Gastroesophageal sphincter (tissue), 4 donors: ENCODE measurements around the gene LSAMP. TPM values are rescaled to one million over a fixed set of nuclear protein-coding genes. Genes with fewer than 3 reads are reported as not detected.

Source experiments
- ATAC-seq: fragments of 150-250 bp; one replicate; pipeline ENCODE4 v1.9.1; 2016; ENCODE audit warnings: mild to moderate bottlenecking, moderate library complexity
- H3K27ac ChIP-seq, 4 donors: fragments of 200-600 bp; sonication (generic) in 3 of 4; 1 replicate in 3 of 4; 2 replicates in 1 of 4; pipeline ENCODE4 v1.5.1; 2016 to 2019
- H3K27me3 ChIP-seq: fragments of 200-600 bp; sonication (generic); one replicate; pipeline ENCODE4 v1.5.1; 2019
- H3K36me3 ChIP-seq, 2 donors: fragments of 200-600 bp; sonication (generic); one replicate each; pipeline ENCODE4 v1.5.1; 2019; ENCODE audit warnings: control low read depth in 1 of 2
- H3K4me1 ChIP-seq, 3 donors: fragments of 200-600 bp; sonication (generic); 1 replicate in 2 of 3; 2 replicates in 1 of 3; pipeline ENCODE4 v1.5.1; 2016 to 2019; ENCODE audit warnings: control low read depth in 2 of 3
- H3K4me3 ChIP-seq, 2 donors: fragments of 200-600 bp; sonication (generic); one replicate each; pipeline ENCODE4 v1.5.1; 2019; ENCODE audit warnings: mild to moderate bottlenecking in 1 of 2, moderate library complexity in 1 of 2
- H3K9me3 ChIP-seq, 3 donors: fragments of 200-600 bp; sonication (generic); one replicate each; pipeline ENCODE4 v1.5.1; 2017 to 2019; ENCODE audit warnings: control low read depth in 2 of 3
- EP300 ChIP-seq: sonication (generic); formaldehyde crosslinking; IDR thresholded peaks from one replicate; pipeline ENCODE4 v1.6.1; 2017; ENCODE audit warnings: antibody characterized with exemption, mild to moderate bottlenecking
- POLR2A ChIP-seq, 2 donors: fragments of 450-650 bp; IDR thresholded peaks; one replicate each; pipeline ENCODE4 v1.6.1; 2017; ENCODE audit warnings: antibody characterized with exemption in 2 of 2, mild to moderate bottlenecking in 2 of 2, moderate library complexity in 1 of 2
- POLR2AphosphoS5 ChIP-seq: sonication (generic); formaldehyde crosslinking; IDR thresholded peaks from one replicate; pipeline ENCODE4 v1.6.1; 2017; ENCODE audit warnings: antibody characterized with exemption
- WGBS, 2 donors: methylation state at CpG; one replicate each; pipeline ENCODE4 v1.1.5; 2018; ENCODE audit warnings: low coverage in 1 of 2; 5-methylcytosine and 5-hydroxymethylcytosine counted together
- total RNA-seq, 4 donors: library from RNA; depleted of rRNA; stranded (reverse); fragments of >200 nt; gene quantifications; one replicate each; pipeline ENCODE4 v1.1.0, GENCODE V29; 2016
- TF ChIP-seq, protein P1 (sequence below), 4 experiments: fragments of 200-600 bp in 2 of 4; fragments of 450-650 bp in 2 of 4; sonication (generic) in 1 of 4; IDR thresholded peaks; one replicate each; pipeline ENCODE4 v1.5.1; 2017 to 2019; ENCODE audit warnings: antibody characterized with exemption in 4 of 4, mild to moderate bottlenecking in 2 of 4, moderate library complexity in 2 of 4

LSAMP gene
- total RNA-seq, 4 donors from 2014 or later = 1.5 to 9.3 (median 3.6) TPM

DNA sequence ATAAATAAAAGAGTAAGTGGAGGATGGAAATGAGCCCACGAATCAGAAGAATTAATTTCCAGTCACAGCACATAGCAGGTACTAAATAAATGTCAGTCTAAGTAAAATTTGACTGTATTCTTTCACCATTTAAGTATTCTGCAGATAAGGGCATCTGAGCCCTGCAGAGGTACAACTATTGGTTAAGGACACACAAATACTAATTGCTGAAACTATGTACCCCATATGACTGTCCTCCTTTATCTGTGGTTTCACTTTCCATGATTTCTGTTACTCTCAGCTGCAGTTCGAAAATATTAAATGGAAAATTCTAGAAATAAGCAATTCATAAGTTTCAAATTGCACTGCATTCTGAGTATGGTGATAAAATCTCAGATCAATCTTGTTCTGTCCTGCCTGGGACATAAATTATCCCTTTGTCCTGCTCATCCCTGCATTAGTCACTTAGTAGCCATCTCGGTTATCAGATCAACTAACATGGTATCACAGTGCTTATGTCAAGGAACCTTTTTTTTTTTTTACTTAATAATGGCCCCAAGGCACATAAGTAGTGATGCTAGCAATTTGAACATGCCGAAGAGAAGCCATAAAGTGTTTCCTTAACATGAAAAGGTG is 95.1 kb downstream of the LSAMP start:
- 89% methylated on average over 4 of the region's 4 CpGs for WGBS, 2 donors
- Histone ChIP-seq H3K9me3 (no peaks in the 10 kb centered on the region), H3K4me3 (no peak overlapping the region), H3K36me3 (no peaks in the 10 kb centered on the region), H3K27ac (no peak overlapping the region), H3K4me1 (no peaks in the 10 kb centered on the region), H3K27me3 (no peaks in the 10 kb centered on the region)
- no peak for ATAC-seq
- no peak for TF ChIP-seq POLR2A (IDR thresholded peaks at IDR 0.05)
- no peak for TF ChIP-seq EP300
- TF ChIP-seq POLR2AphosphoS5 = no peak

DNA sequence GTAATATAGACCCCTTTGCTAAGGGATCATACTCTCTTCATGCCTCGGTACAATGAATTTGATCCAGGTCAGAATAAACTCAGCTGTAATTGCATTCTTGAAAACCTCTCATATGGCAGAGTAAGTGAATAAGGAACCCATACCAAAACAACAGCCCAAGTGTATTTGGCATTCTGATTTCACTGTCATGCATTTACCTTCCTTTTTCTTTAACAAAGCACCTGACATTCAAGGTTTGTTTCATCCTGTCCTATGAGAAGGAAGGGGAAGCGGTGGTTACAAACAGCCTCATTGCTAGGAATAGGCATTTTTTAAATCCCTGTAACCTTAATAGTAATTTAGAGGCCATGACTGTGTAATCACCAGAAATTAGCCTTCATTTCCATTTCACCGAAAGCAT is 97.1 kb downstream of the LSAMP start:
- TF ChIP-seq POLR2AphosphoS5 (no peak), EP300 (no peak), POLR2A (IDR thresholded peaks at IDR 0.05) (no peak)
- TF ChIP-seq, protein P1, sequence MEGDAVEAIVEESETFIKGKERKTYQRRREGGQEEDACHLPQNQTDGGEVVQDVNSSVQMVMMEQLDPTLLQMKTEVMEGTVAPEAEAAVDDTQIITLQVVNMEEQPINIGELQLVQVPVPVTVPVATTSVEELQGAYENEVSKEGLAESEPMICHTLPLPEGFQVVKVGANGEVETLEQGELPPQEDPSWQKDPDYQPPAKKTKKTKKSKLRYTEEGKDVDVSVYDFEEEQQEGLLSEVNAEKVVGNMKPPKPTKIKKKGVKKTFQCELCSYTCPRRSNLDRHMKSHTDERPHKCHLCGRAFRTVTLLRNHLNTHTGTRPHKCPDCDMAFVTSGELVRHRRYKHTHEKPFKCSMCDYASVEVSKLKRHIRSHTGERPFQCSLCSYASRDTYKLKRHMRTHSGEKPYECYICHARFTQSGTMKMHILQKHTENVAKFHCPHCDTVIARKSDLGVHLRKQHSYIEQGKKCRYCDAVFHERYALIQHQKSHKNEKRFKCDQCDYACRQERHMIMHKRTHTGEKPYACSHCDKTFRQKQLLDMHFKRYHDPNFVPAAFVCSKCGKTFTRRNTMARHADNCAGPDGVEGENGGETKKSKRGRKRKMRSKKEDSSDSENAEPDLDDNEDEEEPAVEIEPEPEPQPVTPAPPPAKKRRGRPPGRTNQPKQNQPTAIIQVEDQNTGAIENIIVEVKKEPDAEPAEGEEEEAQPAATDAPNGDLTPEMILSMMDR (IDR thresholded peaks at IDR 0.05) = no peak

DNA sequence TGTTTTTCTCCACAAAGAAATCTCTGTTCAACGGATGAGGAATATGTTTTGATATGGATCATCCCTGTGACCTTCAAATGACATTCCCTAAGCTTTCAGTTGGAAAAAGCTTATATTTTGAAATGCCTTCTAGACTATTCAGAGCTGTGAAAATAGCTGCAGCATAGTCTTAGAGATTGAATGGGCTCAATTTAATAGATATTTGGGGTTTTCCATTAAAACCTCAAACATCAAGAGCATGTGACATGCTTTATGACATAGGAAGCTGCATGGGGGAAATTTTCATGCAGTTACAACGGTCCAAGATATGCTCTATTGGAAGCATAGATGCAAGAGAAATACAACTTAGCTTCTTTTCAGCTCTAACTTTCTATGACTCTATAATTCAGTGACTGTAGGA is 102.8 kb downstream of the LSAMP start:
- no peaks in the 10 kb centered on the region for H3K27me3 ChIP-seq
- H3K9me3 ChIP-seq = no peaks in the 10 kb centered on the region
- H3K4me3 ChIP-seq = no peak overlapping the region
- H3K27ac ChIP-seq = no peak overlapping the region
- WGBS, 2 donors = 67 to 74% methylated on average over 1 to 2 of the region's 2 CpGs
- H3K36me3 ChIP-seq = no peaks in the 10 kb centered on the region
- TF ChIP-seq POLR2A (IDR thresholded peaks at IDR 0.05) (no peak), EP300 (no peak), POLR2AphosphoS5 (no peak)
- TF ChIP-seq, protein P1 (IDR thresholded peaks at IDR 0.05) = no peak
- no peaks in the 10 kb centered on the region for H3K4me1 ChIP-seq
- no peak for ATAC-seq

More for the DNA sequence above, 97.1 kb downstream of the LSAMP start:
- H3K4me1 ChIP-seq = no peaks in the 10 kb centered on the region
- ATAC-seq = no peak
- H3K4me3 ChIP-seq = no peak overlapping the region
- no peaks in the 10 kb centered on the region for H3K36me3 ChIP-seq
- no peaks in the 10 kb centered on the region for H3K9me3 ChIP-seq
- H3K27me3 ChIP-seq = no peaks in the 10 kb centered on the region
- no peak overlapping the region for H3K27ac ChIP-seq
- 85 to 96% methylated on average over 3 of the region's 3 CpGs for WGBS, 2 donors

DNA sequence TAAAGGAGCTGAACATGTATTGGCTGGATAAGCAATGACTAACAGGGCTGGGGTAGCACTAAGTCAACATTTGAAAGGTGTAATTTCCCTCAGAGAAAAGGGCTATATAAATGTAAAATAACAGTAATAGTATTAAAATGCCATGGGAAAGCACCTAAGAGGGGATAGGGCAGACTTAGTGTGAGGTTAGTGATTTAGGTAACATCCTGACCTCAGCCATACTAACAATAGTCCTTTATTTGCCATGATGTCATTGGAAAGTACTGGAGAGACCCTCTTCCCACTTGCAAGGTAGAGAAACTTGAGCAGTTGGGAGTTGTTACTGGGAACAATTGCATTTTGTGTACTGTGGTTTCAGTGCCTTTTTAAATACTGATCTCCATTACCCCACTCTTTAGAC is 103.4 kb downstream of the LSAMP start:
- H3K27me3 ChIP-seq = no peaks in the 10 kb centered on the region
- ATAC-seq = no peak
- no peak for TF ChIP-seq POLR2A (IDR thresholded peaks at IDR 0.05)
- TF ChIP-seq, protein P1 (IDR thresholded peaks at IDR 0.05) = no peak
- no peak for TF ChIP-seq POLR2AphosphoS5
- no peak for TF ChIP-seq EP300

DNA sequence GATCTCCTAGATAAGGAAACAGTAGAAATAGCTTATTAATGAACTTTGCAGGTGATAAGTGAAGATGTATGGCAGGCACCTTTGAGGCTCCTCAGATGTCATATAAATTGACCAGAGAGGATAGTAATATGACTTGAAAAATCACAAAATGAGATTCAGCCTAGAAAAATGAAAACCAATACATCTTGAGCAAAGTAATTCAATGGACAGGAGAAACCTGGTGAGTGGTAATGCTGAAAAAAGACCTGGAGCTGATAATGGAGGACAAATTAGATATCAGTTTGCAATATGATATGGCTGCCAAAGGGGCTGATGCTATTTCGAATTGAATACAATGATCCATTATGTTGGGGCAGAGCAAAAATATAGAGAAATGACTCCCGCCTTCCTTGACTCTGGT is 103.9 kb downstream of the LSAMP start:
- no peak overlapping the region for H3K4me3 ChIP-seq
- no peak for ATAC-seq
- H3K4me1 ChIP-seq = no peaks in the 10 kb centered on the region
- no peaks in the 10 kb centered on the region for H3K27me3 ChIP-seq
- no peaks in the 10 kb centered on the region for H3K36me3 ChIP-seq
- no peak overlapping the region for H3K27ac ChIP-seq
- TF ChIP-seq, protein P1 (IDR thresholded peaks at IDR 0.05) = no peak
- TF ChIP-seq EP300 = no peak
- no peak for TF ChIP-seq POLR2A (IDR thresholded peaks at IDR 0.05)
- no peak for TF ChIP-seq POLR2AphosphoS5
- no peaks in the 10 kb centered on the region for H3K9me3 ChIP-seq
- WGBS, 2 donors = 74% methylated on average over 2 of the region's 2 CpGs; no CpG with 5 or more reads in 1 of the 2 donors

More for the DNA sequence above, 103.4 kb downstream of the LSAMP start:
- Histone ChIP-seq H3K4me3 (no peak overlapping the region), H3K36me3 (no peaks in the 10 kb centered on the region), H3K4me1 (no peaks in the 10 kb centered on the region), H3K27ac (no peak overlapping the region), H3K9me3 (no peaks in the 10 kb centered on the region)
